Nephron progenitor cell (in vitro differentiated cells): ENCODE results near the gene FAM50B.

Source experiments
- DNase-seq: peaks from one replicate; pipeline ENCODE4 v3.0.0; 2021
- H3K27ac Mint-ChIP-seq: 2 replicates; pipeline ENCODE4 v1.8.0; 2021; ENCODE audit warnings: mild to moderate bottlenecking, moderate library complexity, mixed read lengths
- H3K27me3 Mint-ChIP-seq: 2 replicates; pipeline ENCODE4 v1.8.0; 2021; ENCODE audit warnings: mild to moderate bottlenecking, low read depth, mixed read lengths; ENCODE audit not compliant: poor library complexity
- H3K36me3 Mint-ChIP-seq: 2 replicates; pipeline ENCODE4 v1.8.0; 2021; ENCODE audit warnings: low read depth, mixed read lengths
- H3K4me1 Mint-ChIP-seq: 2 replicates; pipeline ENCODE4 v1.8.0; 2021; ENCODE audit warnings: mixed read lengths
- H3K4me3 Mint-ChIP-seq: 2 replicates; pipeline ENCODE4 v1.8.0; 2021; ENCODE audit warnings: mild to moderate bottlenecking, moderate library complexity, mixed read lengths
- H3K9me3 Mint-ChIP-seq: 2 replicates; pipeline ENCODE4 v1.8.0; 2021; ENCODE audit warnings: mild to moderate bottlenecking, moderate library complexity, mixed read lengths
- CTCF ChIP-seq: fragments of 200-600 bp; sonication (generic); IDR thresholded peaks from 2 replicates; pipeline ENCODE4 v1.5.0; 2021; ENCODE audit warnings: antibody characterized with exemption

FAM50B gene

GRCh38 chr6:3823671-3824070, 25.5 kb upstream of the FAM50B start:
- H3K4me3 Mint-ChIP-seq: no peak overlapping the region

DNA sequence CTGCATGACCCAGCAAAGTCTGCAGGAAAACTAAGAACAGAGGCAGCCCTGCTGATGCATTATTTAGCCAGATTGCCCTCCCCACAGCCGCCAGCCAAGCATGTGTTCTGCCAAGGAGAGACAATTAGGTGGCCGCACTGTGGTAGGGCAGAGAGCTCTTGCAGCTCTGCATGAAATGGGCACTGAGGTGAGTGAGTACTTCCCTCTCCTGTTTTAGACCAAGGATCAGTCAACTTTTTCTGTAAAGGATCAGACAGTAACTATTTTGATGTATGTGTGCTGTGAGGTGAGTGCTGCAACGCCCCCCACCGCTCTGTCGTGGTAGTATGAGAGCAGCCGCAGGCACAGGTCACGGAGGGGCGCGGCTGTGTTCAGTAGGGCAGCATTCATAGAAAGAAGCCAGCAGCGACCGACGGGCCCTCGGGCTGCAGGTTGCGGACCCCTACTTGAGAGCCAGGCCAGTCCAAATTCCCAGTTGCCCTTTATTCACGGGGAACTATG, 23.8 kb upstream of the FAM50B start:
- Mint-ChIP-seq H3K9me3 (no peaks in the 10 kb centered on the region), H3K36me3 (no peaks in the 10 kb centered on the region), H3K4me1 (peaks cover 18% of the 10 kb centered on the region), H3K27ac (peak overlapping the region; percentile 27), H3K27me3 (peaks cover 29% of the 10 kb centered on the region), H3K4me3 (no peak overlapping the region)
- TF ChIP-seq CTCF: no peak
- DNase-seq: no peak

More at GRCh38 chr6:3823671-3824070, 25.5 kb upstream of the FAM50B start:
- no peak overlapping the region for H3K27ac Mint-ChIP-seq
- DNase-seq: no peak
- no peaks in the 10 kb centered on the region for H3K36me3 Mint-ChIP-seq
- peaks cover 26% of the 10 kb centered on the region for H3K27me3 Mint-ChIP-seq
- no peak for TF ChIP-seq CTCF
- no peaks in the 10 kb centered on the region for H3K9me3 Mint-ChIP-seq
- H3K4me1 Mint-ChIP-seq: peaks cover 23% of the 10 kb centered on the region

GRCh38 chr6:3825851-3826581, 23.2 kb upstream of the FAM50B start:
- Mint-ChIP-seq H3K27me3 (peaks cover 29% of the 10 kb centered on the region), H3K36me3 (no peaks in the 10 kb centered on the region), H3K9me3 (no peaks in the 10 kb centered on the region), H3K4me3 (no peak overlapping the region), H3K27ac (peak overlapping the region; percentile 27), H3K4me1 (peaks cover 14% of the 10 kb centered on the region)
- no peak for DNase-seq
- TF ChIP-seq CTCF: no peak

GRCh38 chr6:3829285-3829684, 19.9 kb upstream of the FAM50B start:
- H3K27me3 Mint-ChIP-seq: peaks cover 18% of the 10 kb centered on the region
- H3K36me3 Mint-ChIP-seq: no peaks in the 10 kb centered on the region
- H3K4me1 Mint-ChIP-seq: peaks cover 14% of the 10 kb centered on the region
- H3K9me3 Mint-ChIP-seq: no peaks in the 10 kb centered on the region
- no peak for DNase-seq
- H3K27ac Mint-ChIP-seq: no peak overlapping the region
- H3K4me3 Mint-ChIP-seq: no peak overlapping the region
- no peak for TF ChIP-seq CTCF

- Mint-ChIP-seq H3K4me1 (peaks cover 6% of the 10 kb centered on the region), H3K27ac (no peak overlapping the region), H3K4me3 (no peak overlapping the region), H3K27me3 (peaks cover 21% of the 10 kb centered on the region), H3K9me3 (no peaks in the 10 kb centered on the region), H3K36me3 (no peaks in the 10 kb centered on the region)
- TF ChIP-seq CTCF: no peak
- no peak for DNase-seq
Measured at GRCh38 chr6:3830806-3831205, 18.4 kb upstream of the FAM50B start.
